ENCODE measurements around the gene NPL. TPM values are rescaled to one million over a fixed set of nuclear protein-coding genes. Genes with fewer than 3 reads are reported as not detected.

The NPL gene
- total RNA-seq, 2 donors from 2014 or later: 10.3 to 30.7 TPM

GRCh38 chr1:182784556-182785171 lies 4.9 kb upstream of the NPL start:
- no peaks in the 10 kb centered on the region for H3K27me3 ChIP-seq (replicated peaks; ENCODE audit: insufficient read depth)
- H3K36me3 ChIP-seq: no peaks in the 10 kb centered on the region
- no peak for DNase-seq (ENCODE audit: low spot score)
- H3K4me3 ChIP-seq: no peak overlapping the region
- H3K27ac ChIP-seq: no peak overlapping the region
- no peaks in the 10 kb centered on the region for H3K9me3 ChIP-seq
- peaks cover 0 to under 1% of the 10 kb centered on the region in 2 donors for H3K4me1 ChIP-seq (ENCODE audit: control insufficient read depth in 1 of 2, low read depth in 2 of 2)
- TF ChIP-seq CTCF (IDR thresholded peaks at IDR 0.05): peak; percentile 84
- ATAC-seq (ENCODE audit: insufficient number of reproducible peaks, low FRiP score, low read depth): no peak

GRCh38 chr1:182785181-182785580 lies 4.4 kb upstream of the NPL start:
- ATAC-seq (ENCODE audit: insufficient number of reproducible peaks, low FRiP score, low read depth) (no peak), DNase-seq (ENCODE audit: low spot score) (no peak)
- H3K9me3 ChIP-seq: no peaks in the 10 kb centered on the region
- H3K27ac ChIP-seq: no peak overlapping the region
- no peaks in the 10 kb centered on the region for H3K36me3 ChIP-seq
- H3K4me3 ChIP-seq: no peak overlapping the region
- peaks cover 0 to 6% of the 10 kb centered on the region in 2 donors for H3K4me1 ChIP-seq (ENCODE audit: control insufficient read depth in 1 of 2, low read depth in 2 of 2)
- TF ChIP-seq CTCF (IDR thresholded peaks at IDR 0.05): no peak
- no peaks in the 10 kb centered on the region for H3K27me3 ChIP-seq (replicated peaks; ENCODE audit: insufficient read depth)

GRCh38 chr1:182786223-182786994 lies 3.2 kb upstream of the NPL start:
- TF ChIP-seq CTCF (IDR thresholded peaks at IDR 0.05): peak; percentile 60
- no peak overlapping the region for H3K4me3 ChIP-seq
- no peaks in the 10 kb centered on the region for H3K27me3 ChIP-seq (replicated peaks; ENCODE audit: insufficient read depth)
- no peaks in the 10 kb centered on the region for H3K9me3 ChIP-seq
- ATAC-seq (ENCODE audit: insufficient number of reproducible peaks, low FRiP score, low read depth) (no peak), DNase-seq (ENCODE audit: low spot score) (no peak)
- H3K4me1 ChIP-seq (ENCODE audit: control insufficient read depth in 1 of 2, low read depth in 2 of 2): peaks cover 0 to 9% of the 10 kb centered on the region in 2 donors
- no peaks in the 10 kb centered on the region for H3K36me3 ChIP-seq
- no peak overlapping the region for H3K27ac ChIP-seq

- Histone ChIP-seq H3K27me3 (replicated peaks; ENCODE audit: insufficient read depth) (no peaks in the 10 kb centered on the region), H3K4me1 (ENCODE audit: control insufficient read depth in 1 of 2, low read depth in 2 of 2) (peaks cover 0 to 9% of the 10 kb centered on the region in 2 donors), H3K9me3 (no peaks in the 10 kb centered on the region), H3K36me3 (no peaks in the 10 kb centered on the region), H3K27ac (no peak overlapping the region), H3K4me3 (no peak overlapping the region)
- ATAC-seq (ENCODE audit: insufficient number of reproducible peaks, low FRiP score, low read depth): no peak
- DNase-seq (ENCODE audit: low spot score): no peak
- TF ChIP-seq CTCF (IDR thresholded peaks at IDR 0.05): no peak
These were observed 2.6 kb upstream of the NPL start for GRCh38 chr1:182786995-182787324.

GRCh38 chr1:182791281-182792179 lies 2.0 kb downstream of the NPL start:
- ATAC-seq (ENCODE audit: insufficient number of reproducible peaks, low FRiP score, low read depth) (no peak), DNase-seq (ENCODE audit: low spot score) (no peak)
- no peak for TF ChIP-seq CTCF (IDR thresholded peaks at IDR 0.05)
- peaks cover 0 to 9% of the 10 kb centered on the region in 2 donors for H3K4me1 ChIP-seq (ENCODE audit: control insufficient read depth in 1 of 2, low read depth in 2 of 2)
- no peak overlapping the region for H3K4me3 ChIP-seq
- H3K27ac ChIP-seq: no peak overlapping the region
- no peaks in the 10 kb centered on the region for H3K9me3 ChIP-seq
- no peaks in the 10 kb centered on the region for H3K36me3 ChIP-seq
- H3K27me3 ChIP-seq (replicated peaks; ENCODE audit: insufficient read depth): no peaks in the 10 kb centered on the region

All from thoracic aorta (tissue), 2 donors.